Measurements from ENCODE around the gene TTLL10.

Gene TTLL10

DNA sequence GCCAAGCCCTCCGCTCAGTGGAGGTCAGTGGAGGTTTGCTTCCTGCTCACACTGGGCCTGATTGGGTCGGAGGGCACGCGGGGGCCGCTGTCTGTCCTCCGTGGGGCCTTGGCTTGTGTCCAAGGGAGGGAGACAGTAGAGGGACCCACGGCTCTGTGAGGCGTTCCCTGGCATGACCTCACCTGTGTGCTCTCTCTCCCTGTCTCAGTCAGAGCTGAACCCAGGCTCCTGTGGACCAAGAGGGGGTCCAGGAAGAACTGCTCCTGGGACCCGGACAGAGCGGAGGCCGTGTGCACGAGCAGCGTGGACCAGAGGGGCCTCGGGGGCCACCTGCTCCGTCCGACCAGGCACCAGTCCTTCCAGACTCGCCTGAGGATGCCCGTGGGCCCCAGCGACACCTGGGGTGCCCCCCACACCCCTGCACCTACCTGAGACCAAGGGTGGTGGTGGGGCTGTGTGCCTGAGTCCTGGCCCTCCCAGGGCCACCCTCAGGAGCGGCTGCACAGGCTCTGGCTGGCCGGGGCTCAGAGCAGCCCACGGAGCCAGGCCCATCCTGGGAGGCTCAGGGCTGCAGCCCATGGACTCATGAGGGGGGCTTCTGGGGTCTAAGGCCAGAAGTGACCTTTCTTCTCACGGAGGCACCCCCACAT lies 13.3 kb upstream of the TTLL10 start:
- DNase-seq (ENCODE audit: low spot score) = no peak

DNA sequence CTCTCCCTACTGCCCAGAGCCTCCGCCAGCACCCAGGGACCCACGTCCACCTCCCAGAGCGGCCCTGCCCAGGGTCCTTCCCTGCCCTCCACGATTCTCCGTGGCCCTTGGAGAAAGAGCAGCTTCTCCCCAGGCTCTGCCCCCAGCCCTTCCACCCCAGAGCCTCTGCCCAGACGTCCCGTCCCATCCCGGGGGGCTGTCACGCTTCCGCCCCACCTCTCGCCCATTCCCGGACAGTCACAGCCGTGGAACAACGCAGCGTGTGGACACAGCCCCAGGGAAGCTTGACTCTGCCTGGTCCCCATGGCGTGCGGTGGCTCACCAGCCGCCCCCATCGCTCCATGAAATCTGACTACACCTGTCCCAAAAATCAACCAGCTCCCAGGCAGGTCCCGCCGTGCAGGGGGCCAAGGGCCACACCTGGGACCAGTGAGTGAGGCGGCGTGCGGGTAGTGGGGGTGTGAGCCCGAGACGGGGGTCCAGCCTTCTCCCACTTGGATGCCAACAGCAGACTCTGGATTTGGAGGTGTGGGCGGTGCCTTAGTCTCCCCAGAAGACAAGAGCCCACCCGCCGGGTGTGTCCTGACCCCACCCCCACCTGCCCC lies 12.5 kb upstream of the TTLL10 start:
- DNase-seq (ENCODE audit: low spot score) = no peak

DNA sequence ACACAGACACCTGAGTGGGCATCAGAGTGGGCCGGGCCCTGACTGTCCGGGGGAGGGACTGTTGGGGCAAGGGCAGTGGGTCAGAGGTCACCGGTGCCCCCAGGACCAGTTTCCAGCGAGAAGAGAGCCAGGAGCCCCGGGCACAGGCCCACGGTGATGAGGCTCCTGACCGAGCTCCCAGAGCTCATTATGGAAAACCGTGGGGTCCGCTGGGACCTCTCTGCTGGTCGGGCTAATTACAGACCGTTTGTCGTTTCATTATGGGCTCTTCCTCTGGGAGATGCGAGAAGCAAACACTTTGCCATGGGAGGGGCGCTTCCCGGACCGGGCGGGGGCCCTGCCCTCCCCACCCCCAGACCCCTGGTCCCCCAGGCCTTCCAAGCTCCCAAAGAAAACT lies 12.0 kb upstream of the TTLL10 start:
- no peak for DNase-seq (ENCODE audit: low spot score)

DNA sequence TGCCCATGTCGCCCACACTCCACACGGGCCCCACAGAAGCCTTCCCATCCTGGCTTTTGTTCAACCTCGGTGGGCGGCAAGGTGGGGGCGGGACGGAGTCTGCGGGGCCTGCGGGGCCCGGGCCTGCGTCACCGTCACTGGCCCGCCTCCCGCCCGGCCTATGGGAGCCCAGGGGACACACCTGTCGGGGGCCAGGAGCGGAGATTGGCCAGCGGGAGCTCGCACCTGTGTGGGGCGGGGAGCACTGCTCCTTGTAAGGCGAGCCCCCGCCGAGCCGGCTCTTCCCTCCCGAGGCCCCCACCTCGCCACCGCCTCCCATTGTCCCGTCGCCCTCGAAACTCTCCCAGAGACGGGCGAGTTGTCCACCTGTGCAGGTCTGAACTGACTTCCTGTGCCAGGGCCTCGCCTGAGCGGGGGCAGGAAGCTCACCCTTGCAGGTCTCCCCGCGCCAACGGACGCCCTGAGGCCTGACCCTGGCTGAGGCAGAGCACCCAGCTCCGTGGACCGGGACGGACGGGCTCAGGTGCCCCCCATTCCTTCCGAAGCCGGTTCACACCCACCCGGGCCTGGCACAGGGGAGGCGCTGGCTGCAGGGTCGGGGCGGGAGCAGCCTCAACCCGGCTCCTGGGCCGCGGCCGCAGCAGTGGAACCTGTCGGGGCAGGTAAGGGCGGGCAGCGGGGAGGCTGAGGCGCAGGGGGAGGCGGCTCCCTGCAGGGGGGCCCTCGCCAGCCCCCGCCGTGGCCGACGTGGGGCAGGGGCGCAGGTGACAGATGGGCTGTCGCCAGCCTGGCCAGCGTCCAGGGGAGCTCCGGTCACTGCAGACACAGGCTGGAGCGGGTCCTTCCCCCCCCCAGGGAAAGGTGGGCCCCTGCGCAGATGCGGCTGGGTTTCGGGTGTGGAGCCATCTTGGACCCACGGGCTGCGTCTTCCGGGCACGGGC lies 10.8 kb upstream of the TTLL10 start:
- no peak for DNase-seq (ENCODE audit: low spot score)

DNA sequence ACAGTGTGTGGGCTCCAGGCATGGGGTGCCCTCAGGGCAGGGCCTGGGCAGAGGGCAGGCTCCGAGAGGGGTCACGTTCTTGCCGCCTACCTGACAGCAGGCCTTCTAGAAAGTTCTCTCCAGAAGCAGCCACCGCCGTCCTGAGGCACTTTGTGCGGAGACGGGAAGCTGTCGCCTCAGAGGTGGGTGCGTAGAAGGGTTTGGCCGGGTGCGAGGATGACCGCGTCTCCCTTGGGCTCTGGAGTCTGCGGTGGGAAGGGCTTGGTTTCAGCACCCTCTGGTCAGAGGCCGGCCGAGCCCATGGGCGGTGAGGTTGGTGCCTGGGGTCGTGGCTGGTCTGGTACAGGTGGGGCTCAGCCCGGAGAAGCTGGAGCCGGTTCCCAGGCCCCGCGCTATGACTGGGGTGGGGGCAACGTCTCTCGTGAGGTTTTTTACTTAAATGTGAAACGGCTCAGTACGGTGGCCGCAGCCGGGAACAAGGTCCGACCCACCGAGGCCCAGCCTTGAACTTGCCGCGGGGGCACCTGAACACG lies 10.1 kb upstream of the TTLL10 start:
- DNase-seq (ENCODE audit: low spot score) = no peak

DNA sequence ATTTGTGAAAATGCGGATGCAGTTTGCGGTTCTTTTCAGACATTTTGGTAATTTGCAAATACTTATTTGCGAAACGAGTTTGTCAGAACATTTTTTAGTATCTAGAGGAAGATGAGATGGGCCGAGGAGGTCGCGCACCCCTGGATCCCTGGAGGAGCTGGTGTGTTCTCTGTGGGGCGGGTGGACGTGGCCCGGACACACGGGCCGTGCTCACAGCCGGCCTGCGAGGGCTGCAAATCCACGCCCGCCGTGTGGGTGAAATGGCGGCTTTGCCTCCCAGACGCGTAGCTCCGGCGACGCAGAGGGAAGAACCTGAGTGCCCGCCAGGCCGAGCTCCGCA lies 9.3 kb upstream of the TTLL10 start:
- no peak for DNase-seq (ENCODE audit: low spot score)

DNA sequence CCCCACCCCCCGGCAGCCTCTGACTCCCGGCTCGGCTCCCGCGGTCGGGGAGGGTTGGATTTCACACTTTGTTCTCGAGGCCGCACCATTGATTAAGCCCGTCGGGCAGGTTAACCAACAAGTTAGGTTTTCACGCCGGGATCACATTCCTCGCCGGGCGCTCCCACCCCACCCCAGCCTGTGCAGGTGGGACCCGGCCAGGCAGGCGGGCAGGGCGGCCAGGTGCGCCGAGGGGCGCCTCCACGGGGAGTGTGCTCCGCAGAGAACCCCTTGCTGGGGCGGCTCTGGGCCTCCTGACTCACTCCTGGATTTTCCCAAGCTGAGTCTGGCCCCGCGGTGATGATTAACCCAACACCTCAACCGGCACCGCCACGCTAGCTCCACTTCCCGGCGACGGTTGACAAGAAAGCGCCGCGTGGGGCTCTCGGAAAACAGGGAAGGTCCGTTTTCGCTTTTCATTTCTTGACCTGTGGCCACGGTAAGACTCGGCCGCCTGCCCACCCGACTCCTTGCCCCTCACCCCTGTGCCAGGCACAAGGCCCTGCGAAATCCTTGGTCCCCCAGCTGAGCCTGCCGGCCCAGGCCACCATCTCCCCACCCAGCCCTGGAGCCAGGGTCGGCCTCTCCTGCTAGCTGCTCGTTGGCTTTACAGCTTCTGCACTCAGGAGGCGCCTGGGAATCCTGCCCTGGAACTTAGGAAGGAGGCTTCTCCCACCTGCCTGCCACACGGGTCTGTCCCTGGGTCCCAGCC lies 8.8 kb upstream of the TTLL10 start:
- DNase-seq (ENCODE audit: low spot score) = no peak

DNA sequence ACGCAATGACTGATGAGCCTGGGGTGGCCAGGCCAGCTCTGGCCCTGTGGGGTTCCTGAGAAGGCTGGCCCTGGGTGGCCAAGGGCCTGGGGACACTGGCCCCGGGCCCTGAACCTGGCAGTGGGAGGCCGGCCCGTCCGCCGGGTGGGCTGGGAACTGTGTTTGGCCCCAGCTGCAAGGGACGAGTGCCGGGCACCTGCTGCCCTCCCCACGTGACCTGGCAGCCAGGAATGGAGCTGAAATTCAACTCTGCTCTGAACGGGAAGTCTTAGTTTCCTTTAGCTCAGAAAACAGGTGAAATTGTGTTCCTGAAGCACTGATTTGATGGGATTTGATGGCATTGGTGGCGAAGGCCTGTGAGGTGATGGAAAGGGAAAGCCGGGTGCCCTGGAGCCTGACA lies 8.2 kb upstream of the TTLL10 start:
- DNase-seq (ENCODE audit: low spot score) = no peak

DNA sequence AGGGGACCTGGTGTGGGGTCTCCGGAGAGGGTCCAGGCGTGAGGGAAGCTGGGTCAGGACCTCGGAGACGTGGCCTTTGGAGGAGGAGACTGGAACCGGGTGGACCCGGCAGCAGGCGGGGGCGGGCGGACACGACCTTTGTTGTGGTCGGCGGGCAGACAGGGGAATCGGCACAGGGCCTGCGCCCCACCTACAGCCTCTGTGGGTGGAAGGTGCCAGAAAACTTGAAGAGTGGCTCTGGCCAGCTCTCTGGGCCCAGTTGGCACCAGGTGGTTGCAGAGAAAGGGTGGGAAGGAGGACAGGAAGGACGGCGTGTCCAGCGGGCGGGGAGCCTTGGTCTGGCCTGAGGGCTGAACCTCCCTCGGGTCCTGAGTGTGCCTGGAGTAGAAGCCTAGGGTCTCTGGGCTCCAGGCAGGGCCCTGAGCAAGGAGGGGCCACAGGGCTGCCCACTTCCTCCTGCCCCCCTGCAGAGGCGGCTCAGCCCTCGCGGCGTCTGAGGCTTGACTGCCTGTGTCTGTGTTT lies 7.7 kb upstream of the TTLL10 start:
- no peak for DNase-seq (ENCODE audit: low spot score)

DNA sequence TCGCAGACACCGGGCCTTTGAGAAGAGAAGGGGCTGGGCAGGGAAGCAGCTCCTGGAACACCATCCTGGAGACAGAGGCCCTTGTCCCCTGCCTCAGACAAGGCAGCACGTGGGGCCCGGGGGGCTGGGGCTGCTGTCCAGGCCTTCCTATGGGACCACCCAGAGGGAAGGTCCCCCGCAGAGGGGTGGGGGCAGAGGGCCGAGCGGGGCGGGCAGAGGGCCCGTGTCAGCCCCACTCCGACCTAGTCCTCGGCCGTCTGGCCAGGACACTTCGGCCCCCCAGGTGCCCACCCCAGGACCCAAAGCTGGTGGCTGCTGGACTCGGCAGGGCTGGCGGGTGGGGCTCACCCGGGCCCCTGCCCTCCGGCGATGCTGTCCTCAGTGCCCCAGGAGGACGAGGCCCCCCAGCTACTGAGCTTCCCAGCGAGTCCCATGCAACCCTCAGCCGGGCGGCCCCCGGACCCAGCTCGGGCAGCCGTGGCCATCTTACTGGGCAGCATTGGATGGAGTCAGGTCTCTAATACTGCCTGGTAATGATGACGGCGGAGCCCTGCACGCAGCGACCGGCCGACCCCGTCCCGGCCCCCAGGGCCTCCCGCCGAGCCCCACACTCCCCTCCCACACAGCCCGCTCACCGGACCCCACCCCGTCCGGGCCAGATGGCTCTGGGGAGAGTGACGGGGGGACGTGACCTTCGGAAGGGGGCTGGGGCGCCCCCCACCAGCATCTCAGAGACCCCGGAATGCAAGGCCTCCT lies 6.9 kb upstream of the TTLL10 start:
- DNase-seq (ENCODE audit: low spot score) = no peak

DNA sequence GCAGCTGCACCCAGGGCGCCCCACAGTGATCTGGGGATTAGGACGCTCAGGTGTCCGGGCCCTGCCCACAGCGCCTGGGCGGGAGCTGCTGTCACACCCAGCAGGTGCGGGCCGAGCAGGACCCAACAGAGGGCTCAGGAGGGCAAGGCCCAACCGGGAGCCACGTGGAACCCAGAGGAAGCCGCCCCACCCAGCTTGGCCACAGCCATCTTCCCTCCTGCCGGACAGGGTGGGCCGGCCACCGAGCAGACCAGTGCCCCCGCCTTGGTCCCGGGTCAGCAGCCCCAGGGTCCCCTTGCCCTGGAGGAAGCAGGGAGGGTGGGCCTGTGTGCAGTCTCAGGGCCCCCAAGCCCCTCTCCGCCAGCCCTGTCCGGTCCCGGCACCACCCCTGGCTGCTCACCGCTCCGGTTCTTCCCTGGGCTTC lies 6.3 kb upstream of the TTLL10 start:
- no peak for DNase-seq (ENCODE audit: low spot score)

DNA sequence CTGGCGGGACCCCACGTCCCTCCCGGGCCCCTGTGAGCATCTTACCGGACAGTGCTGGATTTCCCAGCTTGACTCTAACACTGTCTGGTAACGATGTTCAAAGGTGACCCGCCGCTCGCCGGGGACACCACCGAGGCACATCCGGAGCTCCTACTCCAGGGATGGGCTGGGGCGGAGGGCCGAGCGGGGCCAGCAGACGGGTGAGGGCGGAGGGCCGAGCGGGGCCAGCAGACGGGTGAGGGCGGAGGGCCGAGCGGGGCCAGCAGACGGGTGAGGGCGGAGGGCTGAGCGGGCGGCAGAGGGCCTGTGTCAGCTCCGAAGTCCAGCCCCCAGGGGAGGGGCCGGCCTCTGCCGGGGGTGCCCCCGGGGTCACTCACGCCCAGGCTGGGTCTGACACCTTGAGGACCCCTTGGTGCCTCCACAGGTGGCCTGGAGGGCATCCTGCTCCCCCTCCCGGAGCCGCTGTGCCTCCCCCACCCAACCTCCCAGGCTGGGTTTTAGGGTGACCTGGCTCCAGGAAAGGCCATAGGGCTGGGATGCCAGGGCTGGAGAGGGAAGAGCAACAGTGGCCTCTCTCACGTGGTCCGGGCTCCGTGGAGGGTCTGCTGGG lies 5.7 kb upstream of the TTLL10 start:
- DNase-seq (ENCODE audit: low spot score) = no peak

DNA sequence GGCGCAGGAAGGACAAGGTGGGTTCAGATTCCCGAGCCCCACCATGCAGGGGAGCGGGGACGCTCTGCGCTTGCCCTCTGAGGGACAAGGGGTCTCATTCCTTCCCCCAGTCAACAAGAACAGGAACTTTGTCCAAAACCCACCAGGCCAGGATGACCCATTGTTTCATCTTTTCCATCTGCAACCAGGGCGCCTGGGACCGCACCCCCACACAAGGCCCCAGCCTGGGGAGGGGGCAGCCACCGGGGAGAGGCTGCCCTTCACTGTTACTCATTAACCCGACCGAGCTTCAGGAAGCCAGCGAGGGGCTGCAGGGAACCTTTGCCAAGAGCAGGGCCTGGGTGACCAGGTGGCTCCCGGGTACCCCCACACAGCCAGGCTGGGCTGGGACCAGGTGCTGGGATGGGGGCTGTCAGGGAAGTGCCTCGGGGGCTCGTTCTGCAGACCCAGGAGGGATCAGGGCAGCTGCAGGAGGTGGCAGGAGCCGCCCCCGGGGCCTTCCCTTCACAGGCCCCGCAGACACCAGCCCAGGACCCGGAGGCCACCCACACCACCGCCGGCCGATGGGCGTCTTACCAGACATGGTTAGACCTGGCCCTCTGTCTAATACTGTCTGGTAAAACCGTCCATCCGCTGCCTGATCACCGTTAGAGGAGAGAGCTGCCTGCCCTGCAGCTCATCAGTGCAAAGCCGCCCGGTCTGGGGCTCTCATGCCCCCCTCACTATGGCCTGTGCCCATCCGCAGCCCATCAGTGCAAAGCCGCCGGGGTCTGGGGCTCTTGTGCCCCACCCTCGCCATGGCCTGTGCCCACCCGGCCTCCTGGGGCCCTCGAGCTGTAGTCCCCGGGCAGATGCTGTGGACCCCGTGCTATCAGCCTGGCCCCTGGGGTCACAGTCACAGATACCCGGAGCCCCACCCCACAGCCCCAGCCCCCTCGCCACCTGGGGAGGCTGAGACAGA lies 4.9 kb upstream of the TTLL10 start:
- no peak for DNase-seq (ENCODE audit: low spot score)

DNA sequence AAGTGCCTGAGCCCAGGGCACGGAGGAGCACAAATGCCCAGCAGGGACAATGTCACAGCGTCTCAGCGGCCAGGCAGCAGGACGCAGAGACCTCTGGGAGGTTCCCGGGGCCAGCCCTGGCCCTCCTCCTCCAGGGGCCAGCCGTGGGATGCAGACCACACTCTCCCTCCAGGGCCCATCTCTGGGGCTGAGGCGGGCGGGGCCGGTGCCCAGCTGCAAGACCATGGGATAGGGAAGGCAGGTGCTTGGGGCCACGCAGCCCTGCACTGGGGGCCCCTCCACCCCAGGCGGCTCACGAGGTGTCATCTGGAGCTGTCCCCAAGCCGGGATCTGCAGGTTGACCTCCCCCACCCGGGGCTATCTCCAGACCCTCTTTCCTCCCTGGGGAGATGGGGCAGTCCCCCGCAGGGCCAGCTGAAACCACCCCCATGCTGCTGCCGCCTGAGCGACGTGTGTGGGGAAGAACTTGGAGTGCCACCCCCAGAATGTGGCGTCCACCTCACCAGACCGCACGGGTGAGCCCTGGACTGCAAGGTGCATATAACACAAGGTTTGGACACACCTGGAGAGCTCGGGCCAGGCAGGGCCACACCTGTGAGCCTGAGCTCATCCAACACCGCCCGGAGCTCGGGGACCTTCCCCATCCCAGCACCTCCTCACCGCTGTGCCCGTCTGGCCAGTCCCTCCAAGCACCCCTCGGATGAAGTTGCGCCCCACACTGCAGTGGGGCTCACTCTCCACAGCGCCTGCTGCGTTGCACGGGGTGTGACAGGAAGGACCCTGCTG lies 4.1 kb upstream of the TTLL10 start:
- no peak for DNase-seq (ENCODE audit: low spot score)

DNA sequence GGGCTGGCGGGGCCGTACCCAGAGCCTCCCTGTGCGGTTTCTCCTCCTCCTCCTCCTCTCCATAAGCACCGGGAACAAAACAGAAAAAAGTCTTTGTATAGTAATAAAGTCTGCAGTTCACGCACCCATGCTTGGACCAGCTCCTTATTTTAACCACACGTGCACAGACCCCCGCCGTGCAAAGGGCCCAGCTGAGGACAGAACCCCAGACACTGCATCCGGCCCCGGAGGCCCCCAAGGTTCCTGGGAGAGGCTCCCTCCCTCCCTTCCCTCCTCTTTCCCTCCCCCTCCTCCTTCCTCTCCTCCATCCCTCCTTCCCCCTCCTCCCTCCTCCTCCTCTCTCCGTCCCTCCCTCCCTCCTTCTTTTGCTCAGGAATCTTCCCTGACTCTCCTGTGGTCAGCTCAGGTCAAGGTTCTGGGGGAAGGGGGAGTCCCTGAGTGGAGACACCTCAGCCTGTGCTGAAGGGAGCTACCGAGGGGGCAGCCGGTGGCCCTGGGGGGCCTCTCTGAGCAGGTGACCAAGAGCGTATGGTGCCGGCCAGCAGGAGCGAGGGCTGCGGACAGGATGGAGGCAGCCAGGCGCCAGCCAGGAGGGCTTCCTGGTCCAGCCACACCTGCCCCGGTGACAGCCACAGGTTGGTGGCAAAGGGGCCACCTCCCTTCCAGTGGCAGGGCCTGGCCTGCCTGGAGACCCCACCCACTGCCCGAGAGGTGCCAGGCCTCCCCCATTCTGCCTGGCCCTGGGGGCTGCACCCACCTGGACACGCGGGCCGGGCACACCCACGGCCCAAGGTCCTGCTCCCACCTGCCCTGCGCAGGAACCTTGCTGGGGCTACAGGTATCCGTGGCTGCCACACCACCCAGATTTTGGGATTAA lies 3.2 kb upstream of the TTLL10 start:
- DNase-seq (ENCODE audit: low spot score) = no peak

DNA sequence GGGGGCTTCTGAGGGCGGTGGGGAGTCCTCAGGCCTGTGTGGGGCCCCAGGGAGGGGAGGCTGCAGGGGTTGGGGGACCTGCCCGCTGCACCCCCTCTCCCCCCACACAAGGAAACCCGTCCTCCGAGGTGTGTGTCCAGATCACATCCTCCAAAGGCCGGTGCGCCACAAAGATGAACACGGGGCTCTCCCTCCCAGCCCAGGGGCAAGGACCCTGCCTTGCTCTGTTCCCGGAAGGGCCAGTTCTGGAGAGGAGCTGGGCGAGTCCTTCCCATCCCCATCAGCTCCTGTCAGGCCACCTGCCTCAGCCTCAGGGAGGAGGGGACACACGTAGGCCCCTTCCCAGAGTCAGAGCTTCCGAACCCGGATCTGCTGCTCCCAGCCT lies 2.5 kb upstream of the TTLL10 start:
- DNase-seq (ENCODE audit: low spot score) = no peak

DNA sequence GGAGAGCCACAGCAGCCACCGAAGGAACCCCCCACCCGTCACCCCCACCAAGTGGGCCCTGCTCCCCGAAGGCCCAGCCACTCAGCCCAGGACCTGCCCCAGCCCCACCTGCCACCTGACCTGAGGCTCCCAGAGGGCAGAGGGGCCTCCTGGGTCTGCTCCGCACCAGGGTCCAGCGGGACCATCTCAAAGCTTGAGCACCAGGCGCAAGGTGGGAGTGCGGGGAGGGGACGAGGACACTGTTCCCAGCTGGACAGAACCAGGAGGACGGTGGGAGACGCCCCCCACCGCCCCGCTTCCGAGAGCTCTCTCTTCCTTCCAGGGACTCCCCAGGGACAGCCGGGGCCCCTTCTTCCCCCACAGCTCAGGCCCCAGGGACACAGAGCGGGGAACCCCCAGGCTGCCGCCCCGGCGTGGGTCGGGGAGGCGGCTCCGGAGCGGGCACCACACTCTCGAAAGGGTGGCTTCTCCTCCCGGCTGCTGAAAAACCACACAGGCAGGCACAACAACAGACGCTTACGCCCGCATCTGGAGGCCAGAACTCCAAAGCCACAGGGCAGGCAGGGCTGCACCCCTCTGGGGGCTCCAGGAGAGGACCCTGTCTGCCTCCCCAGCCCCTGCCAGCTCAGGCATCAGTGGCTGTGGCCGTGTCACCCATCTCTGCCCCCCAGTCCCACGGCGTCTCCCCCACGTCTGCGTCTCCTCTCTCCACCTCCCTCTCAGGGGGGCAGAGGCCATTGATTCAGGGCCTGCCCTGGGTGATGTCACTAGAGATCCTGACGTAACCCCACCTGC lies 1.9 kb upstream of the TTLL10 start:
- DNase-seq (ENCODE audit: low spot score) = no peak
